A549 (cell line): ENCODE results near the gene CPOX. TPM values are rescaled to one million over a fixed set of nuclear protein-coding genes. Genes with fewer than 3 reads are reported as not detected.

Source experiments
- ATAC-seq, 2 experiments: fragments of 200-7000 bp in 1 of 2; fragments of >200 bp in 1 of 2; cut with Nextera tagmentation in 1 of 2; cut with Tn5 transposase in 1 of 2; 3 replicates each; pipeline versions ENCODE4 v1.8.0 to v1.9.1; 2018 to 2020; ENCODE audit warnings: mild to moderate bottlenecking in 1 of 2, moderate library complexity in 1 of 2
- CTCF ChIA-PET: fragments of 300-600 bp; sonication (Branson Sonifier 250); formaldehyde crosslinking; extraction: SDS; loops from one replicate; lab custom pipeline; 2021; ENCODE audit warnings: antibody characterized with exemption, inconsistent platforms; lab: Yijun Ruan, JAX
- POLR2A ChIA-PET: fragments of 350-600 bp; formaldehyde crosslinking; extraction: SDS; loops from one replicate; lab custom pipeline; 2021; ENCODE audit warnings: antibody characterized with exemption, inconsistent platforms; lab: Yijun Ruan, JAX
- DNase-seq, 2 experiments: peaks; one replicate each; pipeline versions ENCODE4 v3.0.0 to v3.0.0-alpha.2; 2011 to 2016; ENCODE audit warnings: low read depth in 1 of 2, low spot score in 1 of 2
- FAIRE-seq: peaks from 2 replicates; lab custom pipeline; 2011; peaks lifted over from hg19 to GRCh38; lab: Jason Lieb, UNC
- H3K27ac ChIP-seq, 2 experiments: fragments of >200 bp; sonication (Bioruptor Twin); formaldehyde crosslinking; 3 replicates each; pipeline ENCODE4 v1.5.1; 2016 to 2017
- H3K4me1 ChIP-seq: fragments of >200 bp; sonication (Bioruptor Twin); formaldehyde crosslinking; 3 replicates; pipeline ENCODE4 v1.6.1; 2016
- H3K4me2 ChIP-seq: fragments of >200 bp; sonication (Bioruptor Twin); formaldehyde crosslinking; 3 replicates; pipeline ENCODE4 v1.6.1; 2016
- H3K4me3 ChIP-seq: fragments of >200 bp; sonication (Bioruptor Twin); formaldehyde crosslinking; 3 replicates; pipeline ENCODE4 v1.5.1; 2016
- H3K9me3 ChIP-seq: fragments of >200 bp; sonication (Bioruptor Twin); formaldehyde crosslinking; 3 replicates; pipeline ENCODE4 v1.6.1; 2016
- CEBPB ChIP-seq, 2 experiments: fragments of >200 bp in 1 of 2; sonication (Bioruptor Twin) in 1 of 2; formaldehyde crosslinking in 1 of 2; IDR thresholded peaks; 2 replicates each; pipeline ENCODE4 v1.6.1; 2012 to 2016
- CHD2 ChIP-seq: fragments of 150-350 bp; IDR thresholded peaks from 2 replicates; pipeline ENCODE4 v1.6.1; 2014; ENCODE audit warnings: low read length; ENCODE audit not compliant: partially characterized antibody
- CTCF ChIP-seq: fragments of >200 bp; sonication (Bioruptor Twin); formaldehyde crosslinking; IDR thresholded peaks from 3 replicates; pipeline ENCODE4 v1.5.1; 2016
- EHF ChIP-seq: fragments of 250-450 bp; sonication (Bioruptor Pico); IDR thresholded peaks from 2 replicates; pipeline ENCODE4 v1.5.0; 2020; ENCODE audit warnings: mild to moderate bottlenecking
- FOXS1 ChIP-seq: fragments of 250-450 bp; sonication (Bioruptor Pico); IDR thresholded peaks from 2 replicates; pipeline ENCODE4 v1.5.0; 2020; ENCODE audit warnings: mild to moderate bottlenecking, moderate library complexity
- HDAC2 ChIP-seq: fragments of 200-600 bp; sonication (generic); IDR thresholded peaks from 2 replicates; pipeline ENCODE4 v1.6.1; 2016
- KDM1A ChIP-seq: fragments of 200-600 bp; sonication (generic); IDR thresholded peaks from 2 replicates; pipeline ENCODE4 v1.6.1; 2016; ENCODE audit warnings: low read depth, mild to moderate bottlenecking
- KDM5A ChIP-seq: fragments of 200-600 bp; sonication (generic); IDR thresholded peaks from 2 replicates; pipeline ENCODE4 v1.6.1; 2016; ENCODE audit warnings: antibody characterized with exemption, mild to moderate bottlenecking
- PHF8 ChIP-seq: fragments of 200-600 bp; sonication (generic); IDR thresholded peaks from 2 replicates; pipeline ENCODE4 v1.6.1; 2016; ENCODE audit warnings: low read depth, mild to moderate bottlenecking, antibody characterized with exemption, moderate library complexity, borderline replicate concordance
- POLR2AphosphoS2 ChIP-seq: conservative IDR thresholded peaks from 2 replicates; pipeline ENCODE4 v1.6.1; 2012; ENCODE audit warnings: low read length, improper control_type of control experiment, inconsistent platforms
- RAD21 ChIP-seq, 2 experiments: fragments of >200 bp in 1 of 2; sonication (Bioruptor Twin) in 1 of 2; formaldehyde crosslinking in 1 of 2; IDR thresholded peaks in 1 of 2; conservative IDR thresholded peaks in 1 of 2; 2 replicates in 1 of 2; 3 replicates in 1 of 2; pipeline ENCODE4 v1.6.1; 2012 to 2018; ENCODE audit warnings: inconsistent platforms in 1 of 2
- SMC3 ChIP-seq: fragments of >200 bp; sonication (Bioruptor Twin); formaldehyde crosslinking; IDR thresholded peaks from 3 replicates; pipeline ENCODE4 v1.6.1; 2018; ENCODE audit warnings: inconsistent platforms
- USF2 ChIP-seq: fragments of 450-650 bp; IDR thresholded peaks from 2 replicates; pipeline ENCODE4 v1.6.1; 2014; ENCODE audit warnings: antibody characterized with exemption
- whole genome bisulfite sequencing: methylation state at CpG from one replicate; pipeline ENCODE4 v1.1.6; 2017; ENCODE audit errors: missing lambda C conversion rate; 5-methylcytosine and 5-hydroxymethylcytosine counted together
- polyA plus RNA-seq, 4 experiments: library from polyadenylated mRNA; depleted of rRNA in 3 of 4; stranded (reverse); fragments of >200 nt; fragmentation: RNase III in 1 of 4; extraction: RNeasy Plus Mini Kit Qiagen cat#74134 plus additional on column Dnase treatment in 1 of 4; gene quantifications; 2 replicates in 3 of 4; 3 replicates in 1 of 4; pipeline ENCODE4 v1.2.3, GENCODE V29; 2011 to 2017
- TF ChIP-seq, protein P1 (sequence below): IDR thresholded peaks from 2 replicates; pipeline ENCODE4 v1.6.1; 2012
- TF ChIP-seq, protein P2 (sequence below): fragments of 250-450 bp; sonication (Bioruptor Pico); IDR thresholded peaks from 2 replicates; pipeline ENCODE4 v1.5.0; 2021; ENCODE audit warnings: mild to moderate bottlenecking, moderate library complexity, borderline replicate concordance

CPOX gene
- polyA plus RNA-seq, 2 of the 4 experiments (the other 2 are of a cell fraction) = 25.7 to 30.3 TPM

- WGBS = 72% methylated on average over 5 of the region's 5 CpGs
- Histone ChIP-seq H3K9me3 (no peaks in the 10 kb centered on the region), H3K4me1 (no peaks in the 10 kb centered on the region), H3K27ac (no peak overlapping the region), H3K4me2 (no peak overlapping the region), H3K4me3 (no peak overlapping the region)
- ATAC-seq (no peak), FAIRE-seq (no peak), DNase-seq (no peak)
- ChIA-PET CTCF (interaction anchor here (1.2 to 7.0 kb wide), 4 partner anchors 8 to 397 kb away, joined by 4 to 110 read pairs (median 66); partner anchors contain the start of gene CPOX), POLR2A (no interaction called here)
- TF ChIP-seq CEBPB (IDR thresholded peaks at IDR 0.05) = peak in 1 of 2 experiments; percentile 28; a peak in 2 of 4 replicates
- TF ChIP-seq FOXS1 (CRISPR knock-in tag) = no peak
Observed at GRCh38 chr3:98599647-98600411, 6.4 kb upstream of the CPOX start.

GRCh38 chr3:98598492-98598891, 5.1 kb upstream of the CPOX start:
- H3K9me3 ChIP-seq = no peaks in the 10 kb centered on the region
- POLR2A ChIA-PET = no interaction called here
- TF ChIP-seq KDM5A = no peak
- TF ChIP-seq USF2 = no peak
- TF ChIP-seq, protein P1, sequence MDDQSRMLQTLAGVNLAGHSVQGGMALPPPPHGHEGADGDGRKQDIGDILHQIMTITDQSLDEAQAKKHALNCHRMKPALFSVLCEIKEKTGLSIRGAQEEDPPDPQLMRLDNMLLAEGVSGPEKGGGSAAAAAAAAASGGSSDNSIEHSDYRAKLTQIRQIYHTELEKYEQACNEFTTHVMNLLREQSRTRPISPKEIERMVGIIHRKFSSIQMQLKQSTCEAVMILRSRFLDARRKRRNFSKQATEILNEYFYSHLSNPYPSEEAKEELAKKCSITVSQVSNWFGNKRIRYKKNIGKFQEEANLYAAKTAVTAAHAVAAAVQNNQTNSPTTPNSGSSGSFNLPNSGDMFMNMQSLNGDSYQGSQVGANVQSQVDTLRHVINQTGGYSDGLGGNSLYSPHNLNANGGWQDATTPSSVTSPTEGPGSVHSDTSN = no peak
- TF ChIP-seq SMC3 = no peak
- no peak for TF ChIP-seq HDAC2
- TF ChIP-seq, all 56 proteins: peak for 0
- Histone ChIP-seq H3K4me1 (no peaks in the 10 kb centered on the region), H3K4me3 (no peak overlapping the region), H3K4me2 (no peak overlapping the region), H3K27ac (no peak overlapping the region)
- FAIRE-seq (no peak), DNase-seq (no peak), ATAC-seq (no peak)
- CTCF ChIA-PET = interaction anchor here (1.4 to 2.2 kb wide), 4 partner anchors 214 to 574 kb away, joined by 4 to 24 read pairs (median 6); no protein-coding TSS in a partner anchor
- 4% methylated on average over 2 of the region's 2 CpGs for WGBS

DNA sequence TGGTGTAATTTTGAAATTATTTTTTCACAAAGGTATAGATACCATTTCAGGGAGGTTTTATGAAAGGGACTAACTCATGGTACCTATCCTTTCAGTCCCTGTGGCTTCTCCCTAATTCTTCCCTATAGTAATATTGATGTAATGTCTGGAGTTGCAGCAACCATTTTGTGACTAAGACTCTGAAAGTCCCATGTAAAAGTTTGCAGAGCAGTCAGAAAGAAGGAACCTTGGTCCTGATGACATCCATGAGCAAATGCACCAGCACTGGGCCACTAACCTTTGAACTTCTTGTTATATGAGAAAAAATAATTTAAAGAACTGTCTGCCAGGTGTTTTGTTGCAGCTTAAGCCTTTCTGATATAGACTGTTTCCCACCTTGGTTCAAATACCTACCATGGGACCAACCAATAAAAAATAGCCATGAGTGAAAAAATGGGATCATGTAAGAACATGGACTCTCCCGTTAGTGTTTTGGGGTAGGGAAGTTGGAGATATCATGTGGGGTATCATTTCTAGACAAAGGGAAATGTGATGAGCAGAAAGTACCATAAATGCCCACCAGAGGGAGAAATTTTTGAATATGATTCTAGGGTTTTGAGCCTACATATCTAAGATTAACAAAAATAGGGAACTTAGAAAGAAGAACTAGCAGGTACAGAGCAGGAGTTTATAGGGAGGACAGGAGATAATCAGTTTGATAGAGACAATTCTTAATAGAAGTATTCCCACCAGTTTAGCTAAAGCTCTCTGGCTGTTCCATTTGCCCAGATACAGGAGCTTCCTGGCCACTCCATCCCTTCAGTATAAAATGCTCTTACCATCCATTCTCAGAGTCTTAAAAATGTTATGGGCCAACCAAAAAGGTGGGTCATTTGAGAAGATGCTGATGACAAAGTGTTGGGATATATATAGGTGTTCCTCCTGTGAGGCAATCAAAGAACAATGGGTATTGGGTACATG, 3.4 kb upstream of the CPOX start:
- Histone ChIP-seq H3K4me1 (peaks cover 8% of the 10 kb centered on the region; the same call in 1 of the 3 replicates), H3K27ac (no peak overlapping the region), H3K9me3 (no peaks in the 10 kb centered on the region), H3K4me2 (no peak overlapping the region), H3K4me3 (no peak overlapping the region)
- CTCF ChIA-PET = interaction anchor here (0.6 to 10.2 kb wide), 21 partner anchors 7 to 1155 kb away, joined by 3 to 77 read pairs (median 4); no protein-coding TSS in a partner anchor
- DNase-seq = peak; percentile 21 to 42
- FAIRE-seq = no peak
- 7% methylated on average over 1 of the region's 1 CpG for WGBS
- POLR2A ChIA-PET = interaction anchor here (1.0 kb wide), 1 partner anchor 397 kb away, joined by 3 read pairs; no protein-coding TSS in a partner anchor
- ATAC-seq = no peak
- TF ChIP-seq CTCF (peak; percentile 55), HDAC2 (no peak), PHF8 (no peak), EHF (CRISPR knock-in tag) (no peak), POLR2AphosphoS2 (no peak), RAD21 (conservative IDR thresholded peaks at IDR 0.05 in 1 of 2, IDR thresholded peaks at IDR 0.05 in 1 of 2) (peak in 1 of 2 experiments; percentile 25; a peak in 3 of 5 replicates), USF2 (no peak), SMC3 (peak; percentile 49; the same call in 1 of the 3 replicates), CHD2 (no peak), KDM1A (no peak)
- TF ChIP-seq, protein P2, sequence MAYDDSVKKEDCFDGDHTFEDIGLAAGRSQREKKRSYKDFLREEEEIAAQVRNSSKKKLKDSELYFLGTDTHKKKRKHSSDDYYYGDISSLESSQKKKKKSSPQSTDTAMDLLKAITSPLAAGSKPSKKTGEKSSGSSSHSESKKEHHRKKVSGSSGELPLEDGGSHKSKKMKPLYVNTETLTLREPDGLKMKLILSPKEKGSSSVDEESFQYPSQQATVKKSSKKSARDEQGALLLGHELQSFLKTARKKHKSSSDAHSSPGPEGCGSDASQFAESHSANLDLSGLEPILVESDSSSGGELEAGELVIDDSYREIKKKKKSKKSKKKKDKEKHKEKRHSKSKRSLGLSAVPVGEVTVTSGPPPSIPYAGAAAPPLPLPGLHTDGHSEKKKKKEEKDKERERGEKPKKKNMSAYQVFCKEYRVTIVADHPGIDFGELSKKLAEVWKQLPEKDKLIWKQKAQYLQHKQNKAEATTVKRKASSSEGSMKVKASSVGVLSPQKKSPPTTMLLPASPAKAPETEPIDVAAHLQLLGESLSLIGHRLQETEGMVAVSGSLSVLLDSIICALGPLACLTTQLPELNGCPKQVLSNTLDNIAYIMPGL (CRISPR knock-in tag) = no peak
